Medulla oblongata (tissue), 1 donor: ENCODE data around the gene ADARB1.

Experiments
- DNase-seq: peaks from one replicate; pipeline ENCODE4 v3.0.0-alpha.2; 2015; ENCODE audit errors: extremely low spot score

ADARB1 gene

DNA sequence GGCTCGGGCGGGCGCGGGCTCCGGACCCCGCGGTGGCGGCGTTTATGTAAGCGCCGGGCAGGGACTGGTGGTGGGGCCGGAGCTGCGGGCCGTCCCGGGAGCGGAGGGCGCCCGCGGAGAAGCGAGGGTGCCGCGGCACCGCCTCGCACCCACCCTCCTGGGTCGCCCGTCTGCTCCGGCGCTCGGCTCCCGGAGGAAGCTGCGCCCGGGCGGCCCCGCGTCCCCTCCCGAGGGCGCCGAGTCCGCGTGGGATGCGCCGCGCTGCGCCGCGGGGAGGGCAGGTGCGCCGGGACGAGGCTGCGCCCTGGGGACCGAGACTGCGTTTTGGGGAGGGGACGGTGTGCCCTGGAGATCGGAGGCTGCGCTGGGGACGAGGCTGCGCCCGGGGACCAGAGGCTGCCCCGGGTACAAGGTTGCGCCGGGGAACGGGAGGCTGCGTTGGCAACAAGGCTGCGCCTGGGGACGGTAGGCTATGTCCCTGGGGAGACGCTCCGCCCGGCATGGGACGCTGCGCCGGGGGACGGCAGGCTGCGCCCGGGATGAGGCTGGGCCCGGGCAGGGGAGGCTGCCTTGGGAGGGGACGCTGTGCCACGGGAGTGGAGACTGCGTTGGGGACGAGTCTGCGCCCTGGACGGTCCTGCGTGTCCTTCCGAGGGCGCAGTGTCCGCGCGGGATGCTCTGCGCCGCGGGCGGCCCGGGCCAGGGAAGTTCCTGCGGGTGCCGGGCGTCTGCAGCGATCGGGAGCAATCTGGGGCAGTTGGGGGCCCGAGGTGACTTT, 627 bp downstream of the ADARB1 start:
- DNase-seq = no peak

DNA sequence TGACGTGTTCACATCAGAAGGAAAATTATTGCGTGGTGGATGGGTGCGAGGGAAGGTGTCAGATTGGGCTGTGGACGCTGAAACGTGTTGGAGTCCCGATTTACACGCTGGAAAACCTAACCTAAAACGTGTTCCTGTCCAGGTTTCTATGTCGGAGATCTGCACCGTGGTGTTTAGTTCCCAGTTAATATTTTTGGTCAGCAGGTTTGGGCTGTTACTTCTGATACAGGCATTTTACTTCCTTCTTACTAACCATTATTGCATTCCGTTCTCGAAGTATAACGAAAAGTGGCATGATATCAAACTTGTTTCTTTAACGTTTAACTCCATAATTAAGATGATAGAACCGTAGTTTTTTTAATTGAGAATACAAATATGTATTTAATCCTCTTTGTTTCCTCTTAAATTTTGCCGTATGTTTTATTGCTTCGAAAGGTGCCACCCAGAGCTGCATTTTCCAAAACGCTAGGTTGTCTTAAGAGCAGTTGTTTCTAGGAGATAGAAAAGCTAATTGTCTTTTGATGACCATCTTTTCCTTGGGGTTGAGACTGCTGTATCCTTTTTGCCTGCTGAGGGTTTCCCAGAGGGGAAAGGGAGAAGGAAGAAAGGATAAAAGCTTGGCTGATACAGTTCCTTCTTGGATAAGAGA, 1.3 kb downstream of the ADARB1 start:
- DNase-seq = no peak

DNA sequence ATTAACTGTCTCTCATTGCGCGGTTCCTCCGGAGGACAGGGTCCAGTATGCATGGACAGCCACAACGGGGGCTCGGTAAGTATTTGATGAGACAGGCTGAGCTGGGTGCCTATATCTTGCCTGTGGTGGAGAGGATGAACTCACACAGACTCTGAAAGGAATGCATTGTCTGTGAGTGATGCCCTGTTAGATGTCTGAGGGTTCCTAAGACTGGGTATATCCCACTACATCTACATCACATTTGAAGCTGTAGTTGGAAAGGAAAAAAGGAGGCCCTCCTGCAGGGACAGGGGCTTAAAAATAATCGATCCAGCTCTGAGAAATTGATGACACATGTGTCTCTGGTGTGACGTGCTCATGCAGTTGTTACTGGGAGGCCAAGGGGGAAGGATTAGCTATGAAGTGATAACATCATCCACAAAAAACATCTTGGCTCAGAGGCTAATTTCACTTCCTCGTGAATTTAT, 1.9 kb downstream of the ADARB1 start:
- no peak for DNase-seq

DNA sequence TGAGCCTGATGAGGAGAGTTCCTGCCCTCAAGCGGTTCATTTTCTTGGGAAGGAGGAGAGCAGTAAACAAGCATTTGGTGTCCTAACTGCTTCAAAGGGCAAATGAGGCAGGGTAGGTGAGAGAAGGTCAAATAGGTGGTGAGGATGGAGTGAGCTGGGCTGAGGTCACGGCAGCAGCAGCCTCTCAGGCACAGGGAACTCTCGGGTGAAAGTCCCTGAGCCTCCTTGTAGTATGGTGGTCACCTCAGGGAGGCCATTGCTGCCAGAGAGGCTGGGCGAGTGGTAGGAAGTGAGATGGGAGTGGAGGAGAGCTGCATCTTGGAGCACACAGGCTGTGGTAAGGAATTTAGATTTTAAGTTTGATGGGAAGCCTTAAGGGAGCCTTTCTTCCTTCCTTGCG, 4.0 kb downstream of the ADARB1 start:
- no peak for DNase-seq

DNA sequence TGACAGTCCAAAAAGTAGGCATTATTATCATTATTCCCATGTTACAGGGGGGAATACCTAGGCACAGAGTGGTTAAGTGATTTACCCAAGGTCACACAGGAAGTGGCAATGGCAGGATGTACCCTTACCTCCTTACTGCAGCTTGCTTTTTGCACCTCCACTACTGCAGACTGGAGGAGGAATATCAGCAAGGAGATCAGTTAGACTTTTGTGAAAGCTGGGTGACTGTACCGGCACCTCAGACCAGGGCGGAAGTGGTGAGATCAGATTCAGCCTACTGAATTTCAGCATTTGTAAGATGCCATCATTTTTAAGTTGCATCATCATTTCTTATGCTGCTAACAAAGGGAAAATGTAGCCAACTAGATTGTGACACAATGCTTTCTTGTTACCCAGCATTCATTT, 4.5 kb downstream of the ADARB1 start:
- DNase-seq = no peak

DNA sequence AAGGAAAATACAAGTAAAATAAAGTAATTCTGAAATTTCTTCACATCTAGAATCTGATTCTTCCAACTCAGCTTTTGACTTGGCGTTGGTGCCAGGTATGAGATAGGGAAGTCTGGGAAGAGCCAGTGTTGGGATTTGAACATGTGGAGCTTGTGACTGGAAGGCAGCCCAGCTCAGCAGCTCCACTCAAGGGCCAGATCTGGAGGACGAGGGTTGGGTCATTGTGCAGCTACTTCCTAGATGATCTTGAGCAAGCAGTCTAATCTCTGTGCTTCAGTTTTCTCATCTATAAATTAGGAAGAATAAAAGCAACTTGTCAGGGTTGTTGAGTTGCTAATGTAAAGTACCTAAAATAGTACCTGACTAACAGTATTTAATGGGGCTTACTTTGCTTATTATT, 5.0 kb downstream of the ADARB1 start:
- DNase-seq = no peak

DNA sequence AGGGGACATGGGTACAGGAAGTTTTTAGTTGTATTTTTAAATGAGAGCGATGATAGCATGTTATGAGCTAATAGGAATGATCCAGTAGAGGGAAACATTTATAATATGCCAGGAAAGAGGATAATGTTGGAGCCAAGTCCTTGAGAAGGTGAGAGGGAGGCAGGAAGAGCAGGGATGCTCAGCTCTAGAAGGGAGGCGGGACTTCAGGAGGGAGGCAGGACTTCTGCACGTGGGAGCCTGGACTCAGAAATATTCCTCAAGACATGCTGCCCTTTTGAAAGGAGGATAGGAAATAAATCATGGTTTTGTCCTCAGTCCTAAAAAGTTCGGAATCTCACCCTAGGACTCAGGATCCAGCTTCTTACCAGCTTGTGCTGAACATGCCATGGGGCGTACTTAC, 5.9 kb downstream of the ADARB1 start:
- DNase-seq = no peak

DNA sequence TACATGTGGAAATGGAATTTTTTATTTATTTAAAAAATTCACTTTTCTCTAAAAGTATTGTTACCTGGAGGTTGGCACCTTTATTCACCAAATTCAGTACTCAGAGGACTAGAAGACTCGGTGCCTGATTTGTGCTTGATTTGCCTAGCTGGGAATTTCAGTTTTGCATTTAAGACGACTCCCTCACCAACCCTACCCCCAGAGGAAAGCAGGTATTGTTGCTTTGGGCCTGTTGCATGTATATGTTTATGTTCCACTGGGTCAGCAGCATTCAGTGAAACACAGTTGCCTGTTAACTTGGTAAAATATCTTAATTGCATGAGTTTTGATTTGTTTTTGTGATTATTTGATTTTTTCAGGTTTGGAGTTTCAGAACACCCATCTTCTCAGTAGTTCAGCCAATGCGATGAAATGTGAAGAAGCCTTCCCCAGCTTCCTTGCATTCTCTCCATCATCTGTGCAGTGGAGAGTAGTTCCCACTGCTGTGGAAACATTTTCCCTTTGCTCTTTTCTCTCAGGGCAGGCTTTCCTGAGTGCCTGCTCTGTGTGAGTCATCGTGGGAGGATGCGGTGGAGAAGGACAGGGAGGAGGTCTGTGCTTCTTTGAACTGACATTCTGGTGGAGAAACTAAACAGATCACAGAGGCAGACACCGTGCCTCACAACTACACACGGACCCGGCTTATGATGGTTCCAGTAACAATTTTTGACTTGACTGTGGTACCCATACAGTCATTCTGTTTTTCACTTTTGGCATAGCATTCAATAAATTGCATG, 6.4 kb downstream of the ADARB1 start:
- DNase-seq = no peak

DNA sequence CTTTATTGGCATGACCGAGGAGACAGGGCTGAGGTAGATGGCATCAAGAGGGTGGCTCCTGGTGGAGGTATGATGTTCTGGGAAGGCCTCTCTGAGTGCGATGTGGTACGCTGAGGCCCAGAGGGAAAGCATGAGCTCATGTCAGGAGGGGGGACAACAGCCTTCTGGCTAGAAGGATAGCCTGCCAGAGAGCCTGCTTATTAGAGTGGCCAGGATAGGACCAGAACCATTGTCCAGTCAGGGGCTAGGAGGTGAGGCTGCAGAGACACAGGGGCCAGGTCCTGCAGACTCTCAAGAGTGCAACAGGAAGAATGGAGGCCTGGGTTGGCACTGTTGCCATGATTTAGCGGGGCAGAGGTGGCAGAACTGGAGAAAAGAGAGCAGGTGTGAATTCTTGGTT, 7.3 kb downstream of the ADARB1 start:
- DNase-seq = no peak

DNA sequence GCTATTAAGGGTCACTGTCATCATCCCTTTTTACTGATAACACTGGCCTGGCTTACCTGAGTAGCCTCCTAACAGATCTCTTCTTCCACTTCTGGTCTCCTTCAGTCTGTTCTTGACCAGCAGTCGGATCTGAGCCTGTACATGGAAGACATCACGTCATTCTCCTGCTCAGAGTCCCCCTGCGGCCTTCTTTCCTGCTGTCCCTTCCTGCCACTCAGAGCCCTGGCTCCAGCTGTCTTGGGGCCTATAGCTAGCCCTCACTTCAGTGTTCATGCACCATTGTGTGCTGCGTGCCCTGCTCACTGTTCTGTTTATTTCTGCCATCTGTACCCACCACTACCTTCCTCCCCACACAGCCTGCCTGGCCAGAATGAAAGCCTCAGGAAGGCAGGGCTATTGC, 8.4 kb downstream of the ADARB1 start:
- no peak for DNase-seq

DNA sequence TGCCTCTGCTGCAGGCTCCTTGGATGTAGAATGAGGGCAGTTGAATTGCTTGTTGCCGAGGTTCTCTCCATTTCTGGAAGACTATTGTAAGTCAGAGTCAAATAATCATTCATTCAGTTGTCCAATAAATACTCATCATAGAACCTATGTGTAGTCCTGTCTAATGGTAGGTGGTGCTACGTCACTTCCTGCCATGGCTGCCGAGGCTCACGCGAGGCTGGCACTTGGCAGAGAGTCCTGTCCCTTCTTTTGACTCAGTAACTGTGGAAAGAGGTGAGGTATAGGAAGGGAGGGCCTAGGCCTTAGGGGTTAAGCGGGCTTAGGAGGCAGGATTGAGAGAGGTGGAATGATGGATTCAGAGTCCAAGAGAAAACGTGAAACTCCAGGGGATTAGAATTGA, 9.7 kb downstream of the ADARB1 start:
- no peak for DNase-seq

DNA sequence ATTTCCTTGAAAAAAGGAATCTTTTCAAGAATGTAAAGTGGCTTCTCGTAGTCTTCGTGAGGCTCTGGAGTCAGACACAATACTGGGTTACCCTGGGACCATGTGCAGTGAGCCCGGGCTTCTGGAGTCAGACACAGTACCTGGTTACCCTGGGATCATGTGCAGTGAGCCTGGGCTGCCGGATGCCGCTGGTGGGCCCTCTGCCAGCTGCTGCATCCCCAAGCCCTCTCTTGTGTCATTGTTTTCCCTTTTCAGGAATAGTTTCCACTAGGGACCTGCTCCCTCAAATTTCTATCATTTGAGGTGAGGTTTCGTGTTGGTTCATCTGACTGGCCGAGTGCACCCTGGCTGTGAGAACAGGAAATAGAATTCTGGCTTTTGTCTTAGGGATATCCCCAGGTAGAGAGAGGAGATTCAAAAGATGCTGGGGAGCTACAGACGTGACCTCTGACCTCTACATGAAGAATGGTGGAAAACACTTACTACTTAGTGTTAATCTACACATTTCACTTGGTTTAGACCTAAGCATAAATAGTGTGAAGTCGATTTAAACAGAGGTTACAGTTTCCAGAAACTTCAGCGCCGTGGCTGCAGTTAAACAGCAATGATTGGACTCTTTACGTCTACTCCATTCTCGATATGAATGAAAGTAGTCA, 10.6 kb downstream of the ADARB1 start:
- no peak for DNase-seq

DNA sequence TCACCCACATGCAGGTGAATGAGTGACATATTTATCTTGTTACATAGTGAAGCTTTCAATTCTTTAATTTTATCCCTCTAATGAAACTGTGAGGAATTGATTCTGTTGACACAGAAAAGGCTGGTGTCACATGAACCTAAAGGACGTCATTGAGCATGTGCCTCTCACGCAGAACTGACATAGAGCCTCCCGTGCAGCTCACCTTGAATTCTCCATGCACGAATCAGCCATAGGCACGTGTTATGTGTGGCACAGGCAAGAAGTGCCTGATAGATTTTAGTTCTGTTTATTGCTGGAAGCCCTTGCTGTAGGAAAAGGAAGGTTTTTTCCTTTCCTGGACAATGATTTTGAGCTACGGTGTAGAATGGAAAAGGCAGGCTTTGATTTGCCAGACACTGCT, 11.3 kb downstream of the ADARB1 start:
- DNase-seq = no peak

DNA sequence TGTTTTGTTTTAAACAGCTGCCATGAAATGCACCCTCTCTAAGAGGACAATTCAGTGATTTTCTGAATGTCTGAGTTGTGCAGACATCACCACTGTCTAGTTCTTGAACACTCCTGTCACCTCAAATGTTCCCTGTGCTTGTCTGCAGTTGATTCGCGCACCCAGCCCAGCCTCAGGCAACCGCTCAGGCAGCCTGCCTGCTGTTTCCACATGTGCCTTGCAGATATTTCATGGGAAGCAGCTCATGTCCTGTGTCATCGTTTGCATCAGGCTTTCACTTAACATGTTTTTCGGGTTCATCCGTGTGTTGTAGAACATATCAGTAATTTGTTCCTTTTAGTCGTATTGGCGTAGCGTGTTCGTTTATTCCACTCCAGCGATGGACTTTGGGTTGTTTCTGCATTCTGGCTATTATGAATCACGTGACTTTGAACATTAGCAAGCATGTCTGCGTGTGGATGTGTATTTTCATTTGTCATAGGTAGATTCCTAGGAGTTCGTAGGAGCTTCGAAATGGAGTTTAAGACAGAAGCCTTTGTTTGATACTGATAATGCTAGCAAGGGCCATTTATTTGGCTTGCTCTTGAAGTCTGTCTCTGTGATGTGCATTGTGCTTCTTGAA, 12.1 kb downstream of the ADARB1 start:
- no peak for DNase-seq

DNA sequence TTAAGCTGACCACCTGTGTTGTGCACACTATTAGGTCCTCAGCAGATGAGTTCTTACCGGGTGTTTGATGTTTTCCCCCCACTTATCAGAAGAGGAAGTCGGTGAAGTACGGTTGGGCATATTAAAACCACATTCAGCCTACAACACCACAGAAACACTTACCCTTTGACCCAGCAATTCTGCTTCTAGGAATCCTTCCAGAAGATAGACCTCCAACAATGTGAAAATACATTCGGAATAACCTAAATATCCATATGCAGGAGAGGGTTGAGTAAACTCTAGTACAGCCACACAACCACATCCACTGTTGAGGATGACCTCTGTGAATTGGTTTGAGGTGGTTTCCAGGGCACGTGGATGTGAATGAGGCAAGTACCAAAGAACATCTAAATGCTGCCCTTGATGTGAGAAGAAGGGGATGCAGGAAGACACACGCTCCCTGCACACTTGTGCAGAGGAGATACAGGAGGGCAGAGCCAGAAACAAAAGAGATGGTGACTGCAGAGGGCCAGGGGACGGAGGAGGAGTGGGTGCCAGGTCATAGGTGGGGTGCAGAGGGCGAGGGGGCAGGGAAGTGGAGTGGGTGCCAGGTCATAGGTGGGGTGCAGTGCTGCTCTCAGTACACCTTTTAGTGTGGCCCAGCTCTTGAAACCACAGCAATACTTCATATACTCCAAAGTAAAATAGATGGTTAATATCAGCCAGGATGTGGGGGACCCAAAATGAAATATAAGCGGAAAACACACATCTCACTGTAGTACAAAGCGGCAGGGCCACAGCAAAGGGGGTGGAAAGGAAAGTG, 12.8 kb downstream of the ADARB1 start:
- no peak for DNase-seq

DNA sequence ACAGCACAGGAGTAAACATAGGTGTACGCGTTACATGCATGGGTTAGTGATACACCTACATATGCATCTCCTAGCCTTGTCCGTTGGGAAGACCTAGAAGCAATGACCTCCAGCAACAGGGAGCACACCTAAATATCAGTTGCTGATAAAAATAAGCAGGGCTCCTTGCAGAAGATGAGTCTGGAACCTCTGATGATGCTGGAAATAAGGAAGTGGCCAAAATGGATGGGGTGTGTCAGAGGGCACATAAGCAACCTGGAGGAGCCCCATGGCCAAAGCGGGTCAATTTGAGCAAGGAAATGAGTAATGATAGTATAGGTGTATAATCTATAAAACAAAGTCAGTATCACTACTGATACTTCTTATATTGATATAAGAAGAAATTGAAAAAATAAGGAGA, 13.7 kb downstream of the ADARB1 start:
- no peak for DNase-seq

DNA sequence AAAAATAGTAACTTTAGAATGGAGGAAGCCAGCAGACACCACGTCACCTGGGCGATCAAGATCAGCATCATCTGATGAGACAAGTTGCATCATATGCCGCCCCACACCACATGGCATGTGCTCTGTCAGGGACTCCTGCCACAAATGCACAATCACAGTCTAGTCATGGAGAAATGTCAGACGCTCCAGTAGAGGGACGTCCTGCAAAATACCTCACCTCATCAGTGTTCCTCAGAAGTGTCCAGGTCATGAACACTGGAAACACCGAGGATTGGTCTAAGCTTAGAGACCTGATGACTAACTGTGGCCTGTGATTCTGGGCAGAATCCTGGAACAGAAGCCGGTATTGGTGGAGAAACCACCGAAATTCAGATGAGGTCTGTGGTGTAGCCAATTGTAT, 14.3 kb downstream of the ADARB1 start:
- no peak for DNase-seq

DNA sequence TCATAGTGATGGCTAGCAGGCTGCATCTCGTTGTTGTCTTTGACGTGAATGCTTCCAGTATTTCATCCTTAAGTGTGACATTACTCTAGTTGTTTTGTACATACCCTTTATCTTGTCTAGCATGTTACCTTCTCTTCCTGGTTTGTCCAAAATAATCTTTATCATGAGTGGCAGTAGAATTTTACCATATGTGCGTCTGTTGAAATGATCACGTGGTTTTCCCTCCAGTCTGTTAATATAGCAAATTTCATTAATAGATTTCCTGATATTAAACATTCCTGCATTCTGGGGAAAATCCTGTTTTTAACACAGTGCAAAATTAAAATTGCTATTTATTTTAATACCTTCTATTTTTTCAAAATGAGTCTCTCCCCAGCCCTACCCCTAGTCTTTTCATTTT, 15.6 kb downstream of the ADARB1 start:
- DNase-seq = no peak

DNA sequence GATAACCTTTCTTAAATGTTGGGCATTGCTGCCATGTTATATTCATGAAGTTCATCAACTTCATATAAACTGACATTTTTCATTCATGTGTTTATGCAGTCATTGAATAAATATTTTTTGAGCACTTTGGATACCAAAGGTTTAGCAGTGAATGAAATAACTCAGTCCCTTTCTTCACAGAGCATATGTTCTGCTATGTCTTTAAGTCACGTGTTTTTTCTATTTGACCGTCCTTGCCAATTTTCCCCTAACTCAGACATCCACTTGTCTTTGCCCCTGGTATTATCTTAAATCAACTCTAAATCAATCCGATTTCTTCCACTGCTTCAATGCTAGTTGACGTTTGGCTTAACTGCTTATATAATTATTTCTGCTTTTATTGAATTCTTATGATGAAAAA, 16.6 kb downstream of the ADARB1 start:
- no peak for DNase-seq

DNA sequence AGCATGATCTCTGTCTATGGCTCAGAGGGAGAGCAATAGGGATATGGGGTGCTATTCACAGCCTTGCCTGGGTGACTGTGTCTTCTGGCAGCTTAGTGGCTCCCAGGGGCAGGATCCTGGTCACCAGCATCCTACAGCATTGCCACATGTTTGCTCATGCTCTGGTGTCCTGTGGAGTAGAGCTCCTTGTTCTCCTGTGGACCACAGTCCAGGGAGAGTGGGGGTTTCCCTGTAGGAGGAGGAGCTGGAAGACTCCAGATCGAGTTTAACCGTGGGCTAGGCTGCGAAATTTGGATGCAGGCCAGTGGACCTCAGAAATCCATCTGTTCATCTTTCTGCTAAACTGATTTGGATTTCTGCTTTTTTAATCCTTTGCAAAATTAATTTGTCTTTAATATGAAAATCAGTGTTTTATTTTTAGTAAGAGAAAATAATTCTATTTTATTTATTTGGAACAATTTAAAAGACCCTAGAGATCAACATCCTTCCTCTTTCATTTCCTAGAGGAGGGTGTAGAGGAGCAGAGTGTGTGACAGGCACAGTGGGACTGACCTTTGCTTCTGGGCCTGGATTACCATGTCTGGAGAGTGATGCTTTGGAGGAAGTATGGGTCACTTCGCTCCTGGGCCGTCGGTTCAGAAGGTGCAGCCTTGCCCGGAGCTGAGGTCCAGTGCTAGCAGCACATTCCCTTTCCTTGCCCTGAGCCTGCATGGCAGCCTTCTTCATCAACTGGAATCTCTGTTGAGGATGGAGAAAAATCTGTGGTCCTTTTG, 17.4 kb downstream of the ADARB1 start:
- no peak for DNase-seq
